ENCODE results near the gene ZNF664.

Gene ZNF664

DNA sequence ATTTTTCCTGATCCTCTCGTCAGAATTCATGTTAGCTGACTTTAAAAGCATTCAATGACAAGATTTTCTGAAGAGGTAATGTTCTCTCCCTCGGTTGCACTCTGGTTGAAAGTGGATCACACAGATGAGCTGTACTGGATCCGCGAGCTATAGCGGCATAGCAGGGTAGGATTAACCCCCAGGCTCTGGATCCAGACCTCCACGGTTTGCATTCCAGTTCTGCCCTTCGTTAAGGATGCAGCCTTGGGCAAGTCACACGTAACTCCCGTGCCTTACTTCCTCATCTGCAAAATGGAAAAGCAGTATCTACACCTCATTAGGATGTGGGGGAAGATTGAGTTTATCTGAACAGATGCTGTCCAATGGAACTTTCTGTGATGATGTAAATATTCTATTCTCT is 14.1 kb upstream of the ZNF664 start:
- H3K4me1 ChIP-seq (ENCODE audit: control insufficient read depth, low read length): no peaks in the 10 kb centered on the region
- no peaks in the 10 kb centered on the region for H3K36me3 ChIP-seq (ENCODE audit: control insufficient read depth, low read length)
- no peaks in the 10 kb centered on the region for H3K9me3 ChIP-seq (ENCODE audit: control insufficient read depth, insufficient read depth, low read length)
- H3K9me2 ChIP-seq (replicated peaks; ENCODE audit: control insufficient read depth, low read length): no peaks in the 10 kb centered on the region
- TF ChIP-seq, protein P1, sequence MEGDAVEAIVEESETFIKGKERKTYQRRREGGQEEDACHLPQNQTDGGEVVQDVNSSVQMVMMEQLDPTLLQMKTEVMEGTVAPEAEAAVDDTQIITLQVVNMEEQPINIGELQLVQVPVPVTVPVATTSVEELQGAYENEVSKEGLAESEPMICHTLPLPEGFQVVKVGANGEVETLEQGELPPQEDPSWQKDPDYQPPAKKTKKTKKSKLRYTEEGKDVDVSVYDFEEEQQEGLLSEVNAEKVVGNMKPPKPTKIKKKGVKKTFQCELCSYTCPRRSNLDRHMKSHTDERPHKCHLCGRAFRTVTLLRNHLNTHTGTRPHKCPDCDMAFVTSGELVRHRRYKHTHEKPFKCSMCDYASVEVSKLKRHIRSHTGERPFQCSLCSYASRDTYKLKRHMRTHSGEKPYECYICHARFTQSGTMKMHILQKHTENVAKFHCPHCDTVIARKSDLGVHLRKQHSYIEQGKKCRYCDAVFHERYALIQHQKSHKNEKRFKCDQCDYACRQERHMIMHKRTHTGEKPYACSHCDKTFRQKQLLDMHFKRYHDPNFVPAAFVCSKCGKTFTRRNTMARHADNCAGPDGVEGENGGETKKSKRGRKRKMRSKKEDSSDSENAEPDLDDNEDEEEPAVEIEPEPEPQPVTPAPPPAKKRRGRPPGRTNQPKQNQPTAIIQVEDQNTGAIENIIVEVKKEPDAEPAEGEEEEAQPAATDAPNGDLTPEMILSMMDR (IDR thresholded peaks at IDR 0.05; ENCODE audit: low read depth, low read length, poor library complexity, severe bottlenecking): no peak
- no peak for TF ChIP-seq EZH2phosphoT487 (IDR thresholded peaks at IDR 0.05; ENCODE audit: borderline replicate concordance, low read length)
- no peaks in the 10 kb centered on the region for H4K20me1 ChIP-seq (ENCODE audit: control insufficient read depth, insufficient read depth, low read depth, low read length)
- no peaks in the 10 kb centered on the region; the same call in 1 of the 2 replicates for H3K27me3 ChIP-seq (ENCODE audit: control insufficient read depth, low read length)
- no peaks in the 10 kb centered on the region for H3F3A ChIP-seq (ENCODE audit: control insufficient read depth, insufficient read depth)
- H3K27ac ChIP-seq (ENCODE audit: low read depth, low read length): no peak overlapping the region
- H3K4me2 ChIP-seq (ENCODE audit: low read length): no peak overlapping the region
- H3K4me3 ChIP-seq (ENCODE audit: low read length): no peak overlapping the region
- H3K79me2 ChIP-seq (ENCODE audit: control insufficient read depth, low read length): no peaks in the 10 kb centered on the region

DNA sequence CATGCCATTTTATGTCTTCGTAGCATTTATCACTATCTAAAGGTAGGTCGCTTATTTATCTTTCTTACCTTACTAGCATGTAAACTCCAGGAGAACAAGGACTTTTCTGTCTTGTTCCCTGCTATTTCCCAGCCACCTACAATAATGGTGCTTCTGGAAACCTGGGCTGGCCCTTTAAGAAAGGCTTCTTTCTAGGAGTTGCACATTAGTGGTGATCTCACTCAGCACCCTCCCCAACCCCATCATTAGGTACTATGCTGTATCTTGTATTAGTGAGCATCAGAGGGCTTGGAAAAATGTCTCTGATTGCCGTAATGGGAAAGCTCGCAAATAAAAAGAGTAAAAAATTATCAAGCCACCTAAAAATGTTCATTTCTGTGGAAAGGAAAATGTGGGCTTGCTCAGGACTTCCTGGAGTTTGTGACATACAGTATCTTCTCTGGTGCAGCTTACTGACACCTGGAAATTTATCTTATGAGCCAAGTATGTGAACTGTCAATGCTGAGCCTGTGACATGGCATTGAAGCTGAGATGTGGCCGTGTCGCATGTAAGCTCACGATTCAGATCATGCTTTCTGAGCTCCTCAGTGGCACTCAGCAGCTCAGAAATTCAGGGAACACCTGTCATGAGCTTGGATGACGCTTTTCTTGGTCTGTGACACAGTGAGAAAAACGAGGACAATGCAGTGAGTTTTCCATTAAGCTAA is 12.8 kb upstream of the ZNF664 start:
- H3K27me3 ChIP-seq (ENCODE audit: control insufficient read depth, low read length): no peaks in the 10 kb centered on the region; the same call in 1 of the 2 replicates
- H3K79me2 ChIP-seq (ENCODE audit: control insufficient read depth, low read length): no peaks in the 10 kb centered on the region
- no peaks in the 10 kb centered on the region for H4K20me1 ChIP-seq (ENCODE audit: control insufficient read depth, insufficient read depth, low read depth, low read length)
- H3K4me2 ChIP-seq (ENCODE audit: low read length): no peak overlapping the region
- no peak for TF ChIP-seq EZH2phosphoT487 (IDR thresholded peaks at IDR 0.05; ENCODE audit: borderline replicate concordance, low read length)
- TF ChIP-seq, protein P1 (IDR thresholded peaks at IDR 0.05; ENCODE audit: low read depth, low read length, poor library complexity, severe bottlenecking): no peak
- H3K4me3 ChIP-seq (ENCODE audit: low read length): no peak overlapping the region
- H3F3A ChIP-seq (ENCODE audit: control insufficient read depth, insufficient read depth): no peaks in the 10 kb centered on the region
- no peaks in the 10 kb centered on the region for H3K36me3 ChIP-seq (ENCODE audit: control insufficient read depth, low read length)
- no peak overlapping the region for H3K27ac ChIP-seq (ENCODE audit: low read depth, low read length)
- H3K4me1 ChIP-seq (ENCODE audit: control insufficient read depth, low read length): no peaks in the 10 kb centered on the region
- H3K9me2 ChIP-seq (replicated peaks; ENCODE audit: control insufficient read depth, low read length): no peaks in the 10 kb centered on the region
- H3K9me3 ChIP-seq (ENCODE audit: control insufficient read depth, insufficient read depth, low read length): no peaks in the 10 kb centered on the region

DNA sequence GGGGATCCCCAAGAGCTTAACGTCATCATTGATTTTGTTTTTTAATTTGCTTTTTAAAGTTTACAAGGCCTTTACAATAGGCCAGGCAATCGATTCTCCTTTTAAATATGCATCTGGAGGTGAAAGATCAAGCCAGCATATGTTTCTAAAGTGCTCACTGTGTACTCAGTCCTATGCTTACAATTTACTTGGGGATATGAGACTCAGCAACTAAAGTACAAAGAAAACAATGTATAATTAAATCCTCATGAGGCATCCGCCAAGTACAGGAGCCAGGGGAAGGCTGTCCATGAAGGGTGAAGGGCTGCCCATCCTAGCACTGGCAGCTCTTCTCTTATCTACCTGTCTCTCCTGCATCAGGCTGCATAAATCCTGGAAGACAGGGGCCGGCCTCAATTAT is 12.2 kb upstream of the ZNF664 start:
- Histone ChIP-seq H3K4me1 (ENCODE audit: control insufficient read depth, low read length) (no peaks in the 10 kb centered on the region), H3K79me2 (ENCODE audit: control insufficient read depth, low read length) (no peaks in the 10 kb centered on the region), H3K27me3 (ENCODE audit: control insufficient read depth, low read length) (no peaks in the 10 kb centered on the region; the same call in 1 of the 2 replicates), H4K20me1 (ENCODE audit: control insufficient read depth, insufficient read depth, low read depth, low read length) (no peaks in the 10 kb centered on the region), H3K4me3 (ENCODE audit: low read length) (no peak overlapping the region), H3K27ac (ENCODE audit: low read depth, low read length) (no peak overlapping the region), H3K9me2 (replicated peaks; ENCODE audit: control insufficient read depth, low read length) (no peaks in the 10 kb centered on the region), H3K36me3 (ENCODE audit: control insufficient read depth, low read length) (no peaks in the 10 kb centered on the region), H3F3A (ENCODE audit: control insufficient read depth, insufficient read depth) (no peaks in the 10 kb centered on the region), H3K4me2 (ENCODE audit: low read length) (no peak overlapping the region), H3K9me3 (ENCODE audit: control insufficient read depth, insufficient read depth, low read length) (no peaks in the 10 kb centered on the region)
- no peak for TF ChIP-seq EZH2phosphoT487 (IDR thresholded peaks at IDR 0.05; ENCODE audit: borderline replicate concordance, low read length)
- TF ChIP-seq, protein P1 (IDR thresholded peaks at IDR 0.05; ENCODE audit: low read depth, low read length, poor library complexity, severe bottlenecking): no peak

All from DOHH2 (cell line).